ENCODE data around the gene RUNDC1.
A peak's percentile ranks its signal among the peaks of the same experiment; 100 is the strongest.

RUNDC1 gene

DNA sequence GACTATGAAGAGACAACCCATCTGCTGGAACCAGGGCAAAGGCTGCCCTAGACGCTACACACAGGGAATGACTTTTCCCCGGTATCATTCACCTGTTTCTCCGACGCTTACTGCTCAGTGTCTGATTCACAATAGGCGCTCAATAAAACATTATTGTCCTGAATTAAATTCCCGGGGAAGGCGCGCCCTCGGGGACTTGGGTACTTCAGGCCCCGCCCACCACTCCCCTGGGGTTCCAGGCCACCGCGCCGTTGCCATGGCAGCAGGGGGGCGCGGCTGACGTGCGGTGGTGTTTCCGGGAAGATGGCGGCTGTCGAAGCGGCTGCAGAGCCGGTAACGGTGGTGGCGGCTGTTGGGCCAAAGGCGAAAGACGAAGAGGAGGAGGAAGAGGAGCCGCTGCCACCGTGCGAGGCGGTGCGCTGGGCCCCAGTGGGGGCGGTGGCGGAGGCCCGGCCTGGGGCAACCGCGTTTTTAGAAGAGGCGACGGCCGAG, at the start of gene RUNDC1:
TSS of gene RUNDC1 (plus strand) at position 292 of the 492 bp plus-strand sequence. CDS start at position 304, 12 bp downstream.
- TF ChIP-seq, protein P1, sequence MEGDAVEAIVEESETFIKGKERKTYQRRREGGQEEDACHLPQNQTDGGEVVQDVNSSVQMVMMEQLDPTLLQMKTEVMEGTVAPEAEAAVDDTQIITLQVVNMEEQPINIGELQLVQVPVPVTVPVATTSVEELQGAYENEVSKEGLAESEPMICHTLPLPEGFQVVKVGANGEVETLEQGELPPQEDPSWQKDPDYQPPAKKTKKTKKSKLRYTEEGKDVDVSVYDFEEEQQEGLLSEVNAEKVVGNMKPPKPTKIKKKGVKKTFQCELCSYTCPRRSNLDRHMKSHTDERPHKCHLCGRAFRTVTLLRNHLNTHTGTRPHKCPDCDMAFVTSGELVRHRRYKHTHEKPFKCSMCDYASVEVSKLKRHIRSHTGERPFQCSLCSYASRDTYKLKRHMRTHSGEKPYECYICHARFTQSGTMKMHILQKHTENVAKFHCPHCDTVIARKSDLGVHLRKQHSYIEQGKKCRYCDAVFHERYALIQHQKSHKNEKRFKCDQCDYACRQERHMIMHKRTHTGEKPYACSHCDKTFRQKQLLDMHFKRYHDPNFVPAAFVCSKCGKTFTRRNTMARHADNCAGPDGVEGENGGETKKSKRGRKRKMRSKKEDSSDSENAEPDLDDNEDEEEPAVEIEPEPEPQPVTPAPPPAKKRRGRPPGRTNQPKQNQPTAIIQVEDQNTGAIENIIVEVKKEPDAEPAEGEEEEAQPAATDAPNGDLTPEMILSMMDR (IDR thresholded peaks at IDR 0.05; ENCODE audit: insufficient read depth, low read depth, low read length, missing control alignments): no peak
- peak; percentile 85 for DNase-seq (ENCODE audit: low read depth)
- peak within 1 kb of the TSS; percentile 84 for H3K4me3 ChIP-seq (ENCODE audit: low read length)

DNA sequence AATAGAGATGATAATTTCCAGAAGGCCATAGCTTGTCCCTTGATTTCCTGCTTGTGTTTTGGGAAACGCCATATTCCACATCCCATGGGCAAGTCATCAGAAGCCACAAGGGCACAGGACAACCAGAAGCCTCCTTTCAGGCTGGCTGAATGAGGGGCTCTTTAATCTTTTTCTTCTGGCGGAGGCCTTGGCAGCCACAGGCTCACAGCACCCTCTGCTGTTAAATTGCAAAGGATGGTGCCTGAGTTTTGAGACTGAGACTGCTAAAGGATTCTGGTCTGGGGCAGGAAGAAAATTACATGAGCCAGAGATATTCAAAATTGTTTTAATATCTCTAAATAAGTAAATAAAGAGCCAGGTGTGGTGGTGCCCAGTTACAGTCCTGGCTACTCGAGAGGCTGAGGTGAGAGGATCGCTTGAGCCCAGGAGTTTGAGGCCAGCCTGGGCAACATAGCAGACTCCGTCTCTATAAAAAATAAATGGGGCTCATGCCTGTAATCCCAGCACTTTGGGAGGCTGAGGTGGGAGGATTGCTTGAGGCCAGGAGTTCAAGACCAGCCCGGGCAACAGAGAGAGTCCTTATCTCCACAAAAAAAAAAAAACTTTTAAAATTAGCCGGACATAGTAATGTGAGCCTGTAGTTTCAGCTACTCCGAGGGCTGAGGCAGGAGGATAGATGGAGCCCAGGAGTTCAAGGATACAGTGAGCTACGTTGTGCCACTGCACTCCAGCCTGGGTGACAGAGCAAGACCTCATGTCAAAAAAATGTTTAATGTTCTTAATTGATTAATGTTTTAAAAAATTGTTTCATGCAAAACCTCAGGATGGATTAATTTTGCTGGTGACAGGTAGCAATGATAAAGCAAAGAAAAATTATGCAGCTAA, 42.4 kb upstream of the RUNDC1 start:
- TF ChIP-seq, protein P1 (IDR thresholded peaks at IDR 0.05; ENCODE audit: insufficient read depth, low read depth, low read length, missing control alignments): peak; percentile 70
- H3K4me3 ChIP-seq (ENCODE audit: low read length): no peak overlapping the region
- peak; percentile 59 for DNase-seq (ENCODE audit: low read depth)

DNA sequence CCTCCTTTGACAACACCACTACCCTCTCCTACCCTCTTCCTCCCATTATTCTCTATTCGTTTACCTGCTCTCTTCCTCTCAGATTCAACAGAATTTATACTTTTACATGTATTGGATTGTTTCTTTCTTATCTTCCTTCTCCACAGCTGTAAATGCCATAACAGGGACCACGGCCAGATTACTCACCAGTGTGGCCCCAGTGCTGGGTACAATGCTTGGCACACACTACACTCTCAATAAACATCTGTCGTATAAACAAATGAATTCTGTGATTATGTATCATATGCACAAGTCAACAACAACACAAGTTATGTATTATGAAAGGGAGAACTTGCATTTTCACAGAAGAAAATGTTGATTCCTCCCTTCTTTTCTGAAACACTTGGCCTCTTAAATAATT, 36.2 kb upstream of the RUNDC1 start:
- TF ChIP-seq, protein P1 (IDR thresholded peaks at IDR 0.05; ENCODE audit: insufficient read depth, low read depth, low read length, missing control alignments): no peak
- no peak for DNase-seq (ENCODE audit: low read depth)
- H3K4me3 ChIP-seq (ENCODE audit: low read length): no peak overlapping the region

DNA sequence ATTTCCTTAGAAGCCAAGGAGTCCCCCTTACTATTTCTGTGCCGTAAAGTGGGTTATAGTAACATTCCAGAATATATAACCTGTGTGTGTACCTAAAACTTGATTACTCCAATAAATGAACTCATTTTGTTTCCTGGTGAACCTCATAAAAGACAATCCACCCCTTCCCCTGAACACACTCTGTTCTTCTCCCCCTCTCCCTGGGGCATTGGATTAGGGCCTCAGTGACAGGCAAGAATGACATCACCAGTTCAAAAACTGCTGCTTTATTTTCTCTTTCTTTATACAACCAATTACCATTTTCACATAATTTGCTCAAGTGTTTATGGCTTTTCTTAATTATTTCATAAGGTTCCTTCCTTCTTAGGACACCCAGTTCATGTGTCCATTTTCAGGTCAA, 33.6 kb upstream of the RUNDC1 start:
- H3K4me3 ChIP-seq (ENCODE audit: low read length): no peak overlapping the region
- TF ChIP-seq, protein P1 (IDR thresholded peaks at IDR 0.05; ENCODE audit: insufficient read depth, low read depth, low read length, missing control alignments): no peak
- DNase-seq (ENCODE audit: low read depth): no peak

DNA sequence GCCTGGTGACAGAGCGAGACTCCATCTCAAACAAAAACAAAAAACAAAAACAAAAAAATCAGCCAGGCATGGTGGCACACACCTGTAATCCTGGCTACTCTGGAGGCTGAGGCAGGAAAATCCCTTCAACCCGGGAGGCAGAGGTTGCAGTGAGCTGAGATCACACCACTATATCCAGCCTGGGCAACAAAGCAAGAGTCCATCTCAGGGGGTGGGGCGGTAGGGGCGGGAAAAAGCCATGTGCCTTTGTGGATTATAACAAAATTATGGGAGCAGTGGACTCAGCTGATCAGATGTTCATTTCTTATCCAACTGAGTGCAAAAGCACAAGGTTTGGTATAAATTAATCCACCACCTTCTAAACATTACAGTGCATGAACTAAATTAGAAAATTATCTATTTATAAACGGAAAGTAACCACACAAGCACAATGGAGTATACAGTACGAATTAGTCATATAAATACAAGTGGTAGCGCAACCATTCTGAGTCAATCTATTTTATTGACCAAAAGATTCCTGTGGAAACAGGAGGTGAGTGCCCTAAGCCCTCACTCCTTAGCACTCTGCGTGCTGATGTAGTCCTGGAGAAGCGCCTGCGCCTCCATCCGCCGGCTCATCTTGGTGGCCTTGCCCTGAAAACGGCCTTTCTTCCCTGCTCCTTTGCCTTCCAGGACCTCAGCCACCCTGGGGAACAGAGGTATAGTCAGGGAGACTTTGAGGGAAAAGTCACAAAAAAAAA, 30.2 kb upstream of the RUNDC1 start:
- no peak for DNase-seq (ENCODE audit: low read depth)
- H3K4me3 ChIP-seq (ENCODE audit: low read length): no peak overlapping the region
- TF ChIP-seq, protein P1 (IDR thresholded peaks at IDR 0.05; ENCODE audit: insufficient read depth, low read depth, low read length, missing control alignments): no peak

DNA sequence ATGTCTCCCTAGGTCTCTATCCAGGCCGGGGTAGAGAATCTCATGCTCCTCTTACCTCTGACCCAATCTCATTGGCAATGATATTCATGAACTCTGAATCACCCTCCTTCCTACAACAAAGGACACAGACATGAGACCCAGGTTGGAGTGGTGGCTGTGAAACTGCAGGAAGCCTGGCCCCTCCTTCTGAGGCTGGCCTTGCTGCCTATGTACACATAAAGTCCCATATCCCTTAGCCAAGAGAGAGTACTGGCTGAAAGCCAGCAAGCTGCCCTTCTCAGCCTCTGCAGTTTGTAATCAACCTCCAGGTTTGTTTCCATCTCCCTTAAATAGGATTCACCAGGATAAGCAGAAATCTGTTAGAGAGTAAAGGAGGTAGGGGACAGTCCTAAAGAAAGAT, 26.7 kb upstream of the RUNDC1 start:
- TF ChIP-seq, protein P1 (IDR thresholded peaks at IDR 0.05; ENCODE audit: insufficient read depth, low read depth, low read length, missing control alignments): no peak
- H3K4me3 ChIP-seq (ENCODE audit: low read length): no peak overlapping the region
- no peak for DNase-seq (ENCODE audit: low read depth)
